ENCODE measurements around the gene NSFL1C. TPM values are rescaled to one million over a fixed set of nuclear protein-coding genes. Genes with fewer than 3 reads are reported as not detected.

The NSFL1C gene
- total and polyA plus RNA-seq, 9 of the 15 experiments (the other 6 are each of a cell fraction or from before 2014, with no cell fraction given) = 20.8 to 119 (median 47.0) TPM

- no peak for TF ChIP-seq NR1H2 (CRISPR knock-in tag; IDR thresholded peaks at IDR 0.05)
- TF ChIP-seq NR2C1 (IDR thresholded peaks at IDR 0.05) = no peak
- no peak for TF ChIP-seq NR2C1 (tag; IDR thresholded peaks at IDR 0.05)
- no peak for TF ChIP-seq FOXP4 (CRISPR knock-in tag; IDR thresholded peaks at IDR 0.05; ENCODE audit: borderline replicate concordance)
- TF ChIP-seq ZNF347 (CRISPR knock-in tag; IDR thresholded peaks at IDR 0.05; ENCODE audit: low read depth) = no peak
- no peak for TF ChIP-seq TAL1 (IDR thresholded peaks at IDR 0.05)
- TF ChIP-seq PCBP2 (IDR thresholded peaks at IDR 0.05; ENCODE audit: low read depth, low read length, poor library complexity, severe bottlenecking) = no peak
- peak; percentile 54; the same call in 1 of the 2 replicates for TF ChIP-seq POLR2A (conservative IDR thresholded peaks at IDR 0.05)
- no peak for TF ChIP-seq HDAC3 (IDR thresholded peaks at IDR 0.05; ENCODE audit: borderline replicate concordance, partially characterized antibody)
- TF ChIP-seq HMGN3 (IDR thresholded peaks at IDR 0.05; ENCODE audit: borderline replicate concordance, extremely low read depth, insufficient read length, low read depth, low read length) = peak; percentile 61
- TF ChIP-seq LCOR (CRISPR knock-in tag; IDR thresholded peaks at IDR 0.05) = no peak
- TF ChIP-seq ZNF75A (CRISPR knock-in tag; IDR thresholded peaks at IDR 0.05) = no peak
- no peak for TF ChIP-seq POLR3A (IDR thresholded peaks at IDR 0.05; ENCODE audit: borderline replicate concordance, extremely low read depth, insufficient read depth, insufficient read length)
- TF ChIP-seq MTA2 (IDR thresholded peaks at IDR 0.05; ENCODE audit: low read depth) = no peak
- TF ChIP-seq MXI1 (IDR thresholded peaks at IDR 0.05; ENCODE audit: low read depth, low read length) = peak; percentile 62; the same call in 1 of the 2 replicates
- no peak for TF ChIP-seq ATF6 (CRISPR knock-in tag; IDR thresholded peaks at IDR 0.05)
- TF ChIP-seq ZNF124 (CRISPR knock-in tag; IDR thresholded peaks at IDR 0.05) = no peak
- TF ChIP-seq RAD21 (CRISPR knock-in tag; conservative IDR thresholded peaks at IDR 0.05 in 1 of 2, IDR thresholded peaks at IDR 0.05 in 1 of 2) = 0 out of 4 replicates have a peak, but pooled peaks of 1 of the 2 experiments have one; percentile 2
- TF ChIP-seq RB1 (IDR thresholded peaks at IDR 0.05; ENCODE audit: low read depth) = peak; percentile 67; the same call in 1 of the 2 replicates
- no peak for TF ChIP-seq ZNF324 (CRISPR knock-in tag; IDR thresholded peaks at IDR 0.05)
- TF ChIP-seq SRSF3 (IDR thresholded peaks at IDR 0.05; ENCODE audit: insufficient read depth, low read length) = no peak
- TF ChIP-seq ZNF583 (CRISPR knock-in tag; IDR thresholded peaks at IDR 0.05) = no peak
- TF ChIP-seq E2F4 (CRISPR knock-in tag; IDR thresholded peaks at IDR 0.05; ENCODE audit: low read depth) = no peak
- no peak for TF ChIP-seq TCFL5 (CRISPR knock-in tag; conservative IDR thresholded peaks at IDR 0.05)
Observed at GRCh38 chr20:1392693-1393506, 73.7 kb downstream of the NSFL1C start, which contains the start of gene FKBP1A (continued).
